Lower leg skin (tissue), 4 donors: ENCODE measurements around the gene POFUT2. TPM values are rescaled to one million over a fixed set of nuclear protein-coding genes. Genes with fewer than 3 reads are reported as not detected.

Source experiments
- DNase-seq, 2 donors: peaks; one replicate each; pipeline ENCODE4 v3.0.0-alpha.2; 2019; ENCODE audit warnings: low spot score in 2 of 2
- H3K4me3 ChIP-seq: fragments of 200-600 bp; sonication (generic); 2 replicates; pipeline ENCODE4 v1.5.1; 2017; ENCODE audit warnings: mild to moderate bottlenecking, low read depth; ENCODE audit not compliant: poor library complexity, severe bottlenecking
- CTCF ChIP-seq, 3 donors: fragments of 450-650 bp; IDR thresholded peaks; one replicate each; pipeline ENCODE4 v1.5.1; 2016; ENCODE audit warnings: antibody characterized with exemption in 3 of 3, mild to moderate bottlenecking in 3 of 3, moderate library complexity in 2 of 3
- POLR2A ChIP-seq, 2 donors: fragments of 450-650 bp; IDR thresholded peaks; one replicate each; pipeline ENCODE4 v1.6.1; 2016 to 2017; ENCODE audit warnings: antibody characterized with exemption in 2 of 2, mild to moderate bottlenecking in 1 of 2, moderate library complexity in 1 of 2
- WGBS, 2 donors: methylation state at CpG; one replicate each; pipeline ENCODE4 v1.1.5; 2018; 5-methylcytosine and 5-hydroxymethylcytosine counted together
- intact Hi-C: fragments of 100-400 bp; cut with DNase I; formaldehyde crosslinking; loops from one replicate; pipeline ENCODE4 v1.15.0; 2023; ENCODE audit warnings: low total_unique reads
- total RNA-seq, 4 donors: library from RNA; depleted of rRNA; stranded (reverse); fragments of >200 nt; gene quantifications; one replicate each; pipeline ENCODE4 v1.1.0, GENCODE V29; 2016

Gene POFUT2
- total RNA-seq, 4 donors from 2014 or later, result 15.0 to 22.1 (median 18.9) TPM

GRCh38 chr21:45302082-45303061 is 14.7 kb upstream of the POFUT2 start:
- 69 to 79% methylated on average over 45 to 51 of the region's 54 CpGs for WGBS, 2 donors
- H3K4me3 ChIP-seq, result no peak overlapping the region
- no peak for DNase-seq
- TF ChIP-seq POLR2A (IDR thresholded peaks at IDR 0.05), result no peak
- intact Hi-C loops, result no loop called here

- no peak overlapping the region for H3K4me3 ChIP-seq
- intact Hi-C loops, result no loop called here
- no peak for DNase-seq
- 89 to 92% methylated on average over 14 to 20 of the region's 20 CpGs for WGBS, 2 donors
- TF ChIP-seq CTCF (IDR thresholded peaks at IDR 0.05) (no peak), POLR2A (IDR thresholded peaks at IDR 0.05) (no peak)
Observed at GRCh38 chr21:45301521-45302081, 13.9 kb upstream of the POFUT2 start.

GRCh38 chr21:45300786-45301520 is 13.3 kb upstream of the POFUT2 start:
- no peak overlapping the region for H3K4me3 ChIP-seq
- no peak for TF ChIP-seq CTCF (IDR thresholded peaks at IDR 0.05)
- TF ChIP-seq POLR2A (IDR thresholded peaks at IDR 0.05), result no peak
- intact Hi-C loops, result no loop called here
- 86 to 88% methylated on average over 43 of the region's 43 CpGs for WGBS, 2 donors
- no peak for DNase-seq

GRCh38 chr21:45299864-45300785 is 12.4 kb upstream of the POFUT2 start:
- 75 to 82% methylated on average over 33 to 34 of the region's 34 CpGs for WGBS, 2 donors
- intact Hi-C loops, result no loop called here
- H3K4me3 ChIP-seq, result no peak overlapping the region
- no peak for DNase-seq
- TF ChIP-seq CTCF (IDR thresholded peaks at IDR 0.05), result no peak

- intact Hi-C loops, result no loop called here
- no peak overlapping the region for H3K4me3 ChIP-seq
- TF ChIP-seq POLR2A (IDR thresholded peaks at IDR 0.05) (no peak), CTCF (IDR thresholded peaks at IDR 0.05) (no peak)
- 64 to 69% methylated on average over 22 of the region's 22 CpGs for WGBS, 2 donors
- peak in 1 of 2 donors; percentile 83 for DNase-seq
Observed at GRCh38 chr21:45299026-45299863, 11.6 kb upstream of the POFUT2 start.
